Right hindlimb (tissue), 1 donor: ENCODE results near the gene TPCN1.

Source experiments
- DNase-seq: peaks from one replicate; pipeline ENCODE4 v3.0.0-alpha.2; 2018

TPCN1 gene

GRCh38 chr12:113221181-113221996, at the start of gene TPCN1:
TSS of gene TPCN1 (plus strand) at chr12:113221464. CDS start at chr12:113226853, 5,389 bp downstream.
- peak; percentile 100 for DNase-seq

- DNase-seq, result no peak
Observed at GRCh38 chr12:113171543-113171942, 49.7 kb upstream of the TPCN1 start.

DNA sequence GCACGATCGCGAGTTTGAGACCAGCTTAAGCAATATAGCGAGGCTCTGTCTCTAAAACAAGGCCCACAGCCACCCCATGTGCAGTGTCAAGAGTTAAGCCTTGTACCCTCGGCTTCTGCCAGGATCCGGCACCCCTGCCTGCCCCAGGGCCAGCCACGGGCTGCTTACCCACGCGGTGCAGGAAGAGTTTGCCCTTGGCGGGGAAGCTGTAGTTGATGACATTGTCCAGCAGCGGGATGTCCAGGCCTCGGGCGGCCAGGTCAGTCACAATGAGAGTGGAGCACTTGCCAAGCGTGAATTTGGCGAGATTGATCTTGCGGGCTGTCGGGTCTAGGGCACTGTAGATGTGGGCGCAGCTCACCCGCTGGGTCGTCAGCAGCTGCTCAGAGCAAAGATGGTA, 49.1 kb upstream of the TPCN1 start:
- DNase-seq, result no peak

GRCh38 chr12:113173081-113173698, 48.1 kb upstream of the TPCN1 start:
- no peak for DNase-seq

GRCh38 chr12:113174461-113175384, 46.5 kb upstream of the TPCN1 start:
- DNase-seq, result peak; percentile 77

DNA sequence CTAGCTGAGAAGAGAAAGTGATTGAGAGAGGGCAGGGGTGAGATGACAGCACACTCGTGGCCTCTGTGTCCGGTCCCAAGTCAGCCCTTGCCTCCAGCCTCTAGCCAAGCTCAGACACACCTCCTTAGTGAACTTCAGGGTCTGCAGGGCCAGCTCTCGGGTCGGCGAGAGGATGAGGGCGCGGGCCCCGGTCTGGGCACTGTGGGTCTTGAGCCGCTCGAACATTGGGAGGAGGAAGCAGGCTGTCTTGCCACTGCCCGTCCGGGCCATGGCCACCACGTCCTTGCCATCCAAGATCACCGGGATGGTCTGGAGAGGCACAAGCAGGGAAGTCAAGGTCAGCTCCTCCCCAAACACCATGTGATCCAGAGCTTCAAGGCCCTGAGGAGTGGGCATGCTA, 42.2 kb upstream of the TPCN1 start:
- no peak for DNase-seq

DNA sequence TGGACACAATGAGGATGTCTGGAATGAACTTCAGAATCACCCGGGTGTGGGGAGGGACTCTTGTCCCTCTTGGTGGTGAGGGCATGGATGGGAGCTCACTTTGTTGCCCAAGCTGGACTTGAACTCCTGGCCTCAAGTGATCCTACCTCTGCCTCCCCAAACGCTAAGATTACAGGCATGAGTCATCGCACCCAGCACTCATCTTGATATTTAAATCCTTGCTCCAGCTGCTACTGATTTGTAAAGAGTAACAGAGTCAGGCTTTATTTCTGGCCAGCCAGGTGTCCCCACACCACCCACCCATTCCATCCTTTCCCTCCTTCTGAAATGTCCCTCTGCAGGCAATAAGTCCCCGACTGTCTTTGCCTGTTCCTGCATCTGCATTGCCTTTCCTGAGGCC, 40.9 kb upstream of the TPCN1 start:
- no peak for DNase-seq

DNA sequence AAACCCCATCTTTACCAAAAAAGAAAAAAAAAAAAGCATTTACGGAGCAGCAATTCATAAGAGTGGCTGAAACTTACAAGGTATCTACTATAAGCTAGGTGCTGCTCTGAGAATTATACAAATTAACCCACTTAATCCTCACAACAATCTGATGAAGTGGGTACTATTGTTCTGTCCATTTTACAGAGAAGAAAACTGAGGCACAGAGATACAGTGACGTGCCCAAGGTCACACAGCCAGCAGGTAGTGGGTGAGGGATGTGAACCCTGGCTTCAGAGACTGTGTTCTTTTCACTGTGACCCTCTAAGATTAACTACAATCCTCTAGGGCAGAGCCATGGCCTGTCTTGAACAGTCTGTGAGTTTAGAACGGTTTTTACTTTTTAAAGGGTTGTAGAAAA, 39.3 kb upstream of the TPCN1 start:
- no peak for DNase-seq

- no peak for DNase-seq
Observed at GRCh38 chr12:113183030-113183589, 38.2 kb upstream of the TPCN1 start.

GRCh38 chr12:113184098-113184899, 37.0 kb upstream of the TPCN1 start:
- DNase-seq, result no peak

GRCh38 chr12:113184900-113185179, 36.4 kb upstream of the TPCN1 start:
- peak; percentile 94 for DNase-seq

GRCh38 chr12:113185180-113186032, 35.9 kb upstream of the TPCN1 start, which contains the start of the genes DDX54 and RITA1:
TSS of gene DDX54 (minus strand) at chr12:113185478. CDS start at chr12:113185451, 27 bp downstream.
TSS of gene RITA1 (plus strand) at chr12:113185721. CDS start at chr12:113186747, 1,026 bp downstream.
- peak; percentile 88 for DNase-seq

DNA sequence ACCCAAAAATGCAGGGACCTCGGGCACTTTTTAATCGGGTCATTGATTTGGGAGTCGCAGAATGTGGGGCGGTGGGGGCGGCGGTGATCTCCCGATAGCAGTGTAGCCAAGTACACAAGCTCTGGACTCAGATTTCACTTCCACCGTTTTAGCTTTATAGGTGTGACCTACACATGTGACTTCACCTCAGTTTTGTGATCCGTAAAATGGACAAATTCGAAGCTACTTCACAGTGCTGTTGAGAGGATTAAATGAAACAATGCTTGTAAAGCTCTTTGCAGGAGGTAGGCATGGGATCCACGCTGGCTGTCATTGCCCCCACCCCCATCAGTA, 35.3 kb upstream of the TPCN1 start:
- no peak for DNase-seq

DNA sequence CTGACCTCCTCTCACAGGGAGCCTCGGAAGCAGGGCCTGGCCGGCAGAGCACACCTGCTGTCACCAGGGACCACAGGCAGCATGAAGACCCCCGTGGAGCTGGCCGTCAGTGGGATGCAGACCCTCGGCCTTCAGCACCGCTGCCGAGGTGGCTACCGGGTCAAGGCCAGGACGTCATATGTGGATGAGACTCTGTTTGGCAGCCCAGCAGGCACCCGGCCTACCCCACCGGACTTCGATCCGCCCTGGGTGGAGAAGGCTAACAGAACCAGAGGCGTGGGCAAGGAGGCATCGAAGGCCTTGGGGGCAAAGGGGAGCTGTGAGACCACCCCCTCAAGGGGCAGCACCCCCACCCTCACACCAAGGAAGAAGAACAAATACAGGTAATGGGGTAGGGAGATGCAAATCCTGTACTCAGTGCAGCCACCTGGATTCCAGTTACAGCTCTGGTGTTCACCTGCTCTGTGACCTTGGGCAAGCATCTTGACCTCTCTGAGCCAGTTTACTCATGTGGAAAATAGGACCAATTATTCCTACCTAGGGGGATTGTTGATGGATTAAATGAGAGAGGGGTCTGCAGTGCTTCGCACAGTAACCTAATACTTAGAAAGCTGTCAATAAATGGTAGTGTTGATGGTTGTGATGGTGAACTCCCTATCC, 34.5 kb upstream of the TPCN1 start:
- DNase-seq, result no peak

- no peak for DNase-seq
Observed at GRCh38 chr12:113189361-113189760, 31.9 kb upstream of the TPCN1 start.

DNA sequence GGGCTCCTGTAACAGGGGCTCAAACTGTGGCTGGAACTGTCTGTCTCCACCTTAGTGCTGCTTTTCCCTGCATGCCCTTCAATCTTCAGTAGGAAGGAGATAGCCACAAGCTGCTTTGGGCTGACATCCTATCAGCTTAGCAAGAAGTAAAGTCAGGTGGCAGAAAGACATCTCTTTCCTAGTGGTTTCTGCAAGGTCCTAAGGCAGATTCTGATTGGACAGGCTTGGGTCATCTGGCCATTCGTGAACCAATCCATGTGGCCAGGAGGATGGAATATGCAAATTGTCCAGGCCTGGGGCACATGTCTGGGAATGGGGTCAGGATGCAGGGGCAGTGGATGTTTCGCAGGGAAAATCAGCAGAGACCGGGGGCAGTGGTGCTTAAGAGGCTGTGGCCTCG, 30.5 kb upstream of the TPCN1 start:
- DNase-seq, result no peak

GRCh38 chr12:113191227-113191626, 30.0 kb upstream of the TPCN1 start:
- no peak for DNase-seq

- no peak for DNase-seq
Observed at GRCh38 chr12:113194971-113195391, 26.3 kb upstream of the TPCN1 start.

DNA sequence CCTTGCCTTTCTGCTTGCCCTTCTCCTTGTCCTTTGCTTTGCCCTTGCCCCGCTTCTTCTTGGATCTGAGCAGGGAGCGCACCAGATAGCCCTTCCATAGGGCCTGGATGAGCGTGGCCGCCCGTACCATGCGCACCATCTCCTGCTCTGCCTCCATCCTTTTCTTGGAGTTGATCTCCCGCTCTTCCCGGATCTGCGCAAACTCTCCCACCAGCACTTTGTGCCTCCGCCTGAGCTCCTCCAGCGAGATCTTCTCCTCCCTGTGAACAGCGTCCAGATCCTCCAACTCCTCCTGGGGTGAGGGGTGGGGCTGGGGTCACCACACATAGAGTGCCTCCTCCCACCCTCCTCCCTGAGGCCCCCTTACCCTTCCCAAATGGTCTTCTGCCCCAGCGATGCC, 25.7 kb upstream of the TPCN1 start:
- DNase-seq, result no peak

GRCh38 chr12:113196582-113196981, 24.7 kb upstream of the TPCN1 start:
- DNase-seq, result no peak

- DNase-seq, result peak; percentile 79
Observed at GRCh38 chr12:113196990-113197389, 24.3 kb upstream of the TPCN1 start.
